GM12891 (cell line): ENCODE data around the gene TMC1.

ENCODE experiments used
- PAX5 ChIP-seq: IDR thresholded peaks from 2 replicates; pipeline ENCODE4 v1.6.1; 2011; ENCODE audit warnings: low read length, moderate library complexity, mild to moderate bottlenecking; ENCODE audit not compliant: insufficient read depth, severe bottlenecking
- POLR2A ChIP-seq: IDR thresholded peaks from 2 replicates; pipeline ENCODE4 v1.6.1; 2011; ENCODE audit warnings: low read depth, low read length, control low read depth
- POLR2AphosphoS5 ChIP-seq: IDR thresholded peaks from 2 replicates; pipeline ENCODE4 v1.6.1; 2011; ENCODE audit warnings: low read depth, low read length, control low read depth
- SPI1 ChIP-seq: IDR thresholded peaks from 2 replicates; pipeline ENCODE4 v1.6.1; 2011; ENCODE audit warnings: low read depth, low read length, control low read depth

GRCh38 chr9:72551306-72551705, 29.9 kb downstream of the TMC1 start:
- TF ChIP-seq POLR2A (no peak), POLR2AphosphoS5 (no peak), PAX5 (no peak), SPI1 (no peak)
